ENCODE results near the gene CYTH4.

- TF ChIP-seq CTCF (IDR thresholded peaks at IDR 0.05) (no peak), POLR2A (IDR thresholded peaks at IDR 0.05) (no peak)
Measured at GRCh38 chr22:37362621-37363020, 80.3 kb downstream of the CYTH4 start.

Data from uterus (tissue), 2 donors.